H9 (cell line): ENCODE data around the gene LINGO3. TPM values are rescaled to one million over a fixed set of nuclear protein-coding genes. Genes with fewer than 3 reads are reported as not detected.

Experiments
- DNase-seq: peaks from one replicate; pipeline ENCODE4 v3.0.0-alpha.2; 2017
- H2AFZ ChIP-seq: one replicate; pipeline ENCODE4 v1.6.1; 2013; ENCODE audit warnings: mild to moderate bottlenecking, low read length, control low read depth, moderate library complexity
- H2AK5ac ChIP-seq: 2 replicates; pipeline ENCODE4 v1.6.1; 2013; ENCODE audit warnings: low read length, control low read depth, mixed read lengths; ENCODE audit not compliant: insufficient read length
- H2BK120ac ChIP-seq: one replicate; pipeline ENCODE4 v1.6.1; 2013; ENCODE audit warnings: low read depth, mild to moderate bottlenecking, low read length, control low read depth, inconsistent platforms; ENCODE audit not compliant: poor library complexity, severe bottlenecking
- H2BK12ac ChIP-seq: 2 replicates; pipeline ENCODE4 v1.6.1; 2013; ENCODE audit warnings: low read length, control low read depth, mixed read lengths, low read depth; ENCODE audit not compliant: insufficient read length
- H2BK15ac ChIP-seq: 2 replicates; pipeline ENCODE4 v1.6.1; 2013; ENCODE audit warnings: low read depth, low read length, control low read depth
- H2BK20ac ChIP-seq: one replicate; pipeline ENCODE4 v1.6.1; 2013; ENCODE audit warnings: low read depth, mild to moderate bottlenecking, low read length, control low read depth, inconsistent platforms; ENCODE audit not compliant: poor library complexity, severe bottlenecking
- H2BK5ac ChIP-seq: 2 replicates; pipeline ENCODE4 v1.6.1; 2013; ENCODE audit warnings: low read length, control low read depth, mixed read lengths; ENCODE audit not compliant: insufficient read length
- H3K14ac ChIP-seq: 2 replicates; pipeline ENCODE4 v1.6.1; 2013; ENCODE audit warnings: low read length, control low read depth; ENCODE audit not compliant: insufficient read depth
- H3K18ac ChIP-seq: 2 replicates; pipeline ENCODE4 v1.6.1; 2013; ENCODE audit warnings: low read depth, mild to moderate bottlenecking, mixed read lengths, low read length, control low read depth; ENCODE audit not compliant: insufficient read length
- H3K23ac ChIP-seq: 2 replicates; pipeline ENCODE4 v1.6.1; 2013; ENCODE audit warnings: low read length, control low read depth, mixed read lengths, low read depth; ENCODE audit not compliant: insufficient read length
- H3K23me2 ChIP-seq: 2 replicates; pipeline ENCODE4 v1.6.1; 2013; ENCODE audit warnings: low read depth, mild to moderate bottlenecking, mixed read lengths, low read length, control low read depth; ENCODE audit not compliant: insufficient read length, poor library complexity, severe bottlenecking
- H3K27ac ChIP-seq: 2 replicates; pipeline ENCODE4 v1.5.1; 2013; ENCODE audit warnings: low read length, control low read depth, mixed read lengths, low read depth; ENCODE audit not compliant: insufficient read length
- H3K27me3 ChIP-seq: 2 replicates; pipeline ENCODE4 v1.6.1; 2013; ENCODE audit warnings: low read length, control low read depth, inconsistent platforms; ENCODE audit not compliant: insufficient read depth
- H3K4ac ChIP-seq: 2 replicates; pipeline ENCODE4 v1.6.1; 2013; ENCODE audit warnings: low read depth, mild to moderate bottlenecking, control low read depth, inconsistent platforms, low read length, moderate library complexity
- H3K4me1 ChIP-seq: 2 replicates; pipeline ENCODE4 v1.6.1; 2013; ENCODE audit warnings: low read length, control low read depth, inconsistent platforms; ENCODE audit not compliant: insufficient read depth
- H3K4me2 ChIP-seq: 2 replicates; pipeline ENCODE4 v1.6.1; 2013; ENCODE audit warnings: low read length, control low read depth, mixed read lengths; ENCODE audit not compliant: insufficient read length, insufficient read depth
- H3K56ac ChIP-seq: 2 replicates; pipeline ENCODE4 v1.6.1; 2013; ENCODE audit warnings: low read depth, mild to moderate bottlenecking, mixed read lengths, low read length, control low read depth; ENCODE audit not compliant: insufficient read length
- H3K79me1 ChIP-seq: 2 replicates; pipeline ENCODE4 v1.6.1; 2013; ENCODE audit warnings: low read depth, mild to moderate bottlenecking, moderate library complexity, low read length, control low read depth, inconsistent platforms; ENCODE audit not compliant: insufficient read depth, poor library complexity, severe bottlenecking
- H3K79me2 ChIP-seq: 2 replicates; pipeline ENCODE4 v1.6.1; 2013; ENCODE audit warnings: low read length, control low read depth, inconsistent platforms; ENCODE audit not compliant: insufficient read depth
- H3K9ac ChIP-seq: 2 replicates; pipeline ENCODE4 v1.6.1; 2013; ENCODE audit warnings: low read length, control low read depth, mixed read lengths; ENCODE audit not compliant: insufficient read length; ENCODE audit errors: extremely low read depth
- H3K9me3 ChIP-seq: one replicate; pipeline ENCODE4 v1.6.1; 2013; ENCODE audit warnings: low read depth, low read length, inconsistent platforms; ENCODE audit not compliant: control insufficient read depth
- H3T11ph ChIP-seq: one replicate; pipeline ENCODE4 v1.6.1; 2013; ENCODE audit warnings: mild to moderate bottlenecking, low read length, control low read depth, inconsistent platforms
- H4K20me1 ChIP-seq: one replicate; pipeline ENCODE4 v1.6.1; 2013; ENCODE audit not compliant: control insufficient read depth, insufficient read length, insufficient read depth
- H4K5ac ChIP-seq: 2 replicates; pipeline ENCODE4 v1.6.1; 2013; ENCODE audit warnings: low read depth, mild to moderate bottlenecking, mixed read lengths, low read length, control low read depth; ENCODE audit not compliant: insufficient read length
- H4K8ac ChIP-seq: replicated peaks from 2 replicates; pipeline ENCODE4 v1.6.1; 2013; ENCODE audit warnings: low read length, control low read depth, mixed read lengths, low read depth; ENCODE audit not compliant: insufficient read length
- H4K91ac ChIP-seq: 2 replicates; pipeline ENCODE4 v1.6.1; 2013; ENCODE audit warnings: low read depth, mild to moderate bottlenecking, moderate library complexity, mixed read lengths, low read length, control low read depth; ENCODE audit not compliant: insufficient read length
- H3K27ac Mint-ChIP-seq, 3 experiments: 2 replicates in 2 of 3; 3 replicates in 1 of 3; pipeline ENCODE4 v1.8.0; 2020 to 2021; ENCODE audit warnings: mixed read lengths in 3 of 3, mild to moderate bottlenecking in 1 of 3, moderate library complexity in 1 of 3
- H3K27me3 Mint-ChIP-seq: 2 replicates; pipeline ENCODE4 v1.8.0; 2021; ENCODE audit warnings: low read depth, mild to moderate bottlenecking, moderate library complexity, mixed read lengths
- H3K36me3 Mint-ChIP-seq, 3 experiments: 2 replicates in 2 of 3; 3 replicates in 1 of 3; pipeline ENCODE4 v1.8.0; 2020 to 2021; ENCODE audit warnings: low read depth in 3 of 3, mixed read lengths in 3 of 3; ENCODE audit not compliant: insufficient read depth in 1 of 3
- H3K4me1 Mint-ChIP-seq, 2 experiments: 2 replicates each; pipeline ENCODE4 v1.8.0; 2020; ENCODE audit warnings: mixed read lengths in 2 of 2
- H3K4me3 Mint-ChIP-seq, 2 experiments: 2 replicates in 1 of 2; 3 replicates in 1 of 2; pipeline ENCODE4 v1.8.0; 2020 to 2021; ENCODE audit warnings: mild to moderate bottlenecking in 2 of 2, mixed read lengths in 2 of 2, moderate library complexity in 1 of 2
- H3K9me3 Mint-ChIP-seq, 2 experiments: 2 replicates in 1 of 2; 3 replicates in 1 of 2; pipeline ENCODE4 v1.8.0; 2020; ENCODE audit warnings: mild to moderate bottlenecking in 2 of 2, mixed read lengths in 2 of 2, moderate library complexity in 1 of 2
- WGBS: extraction: QIAGEN DNeasy Blood & Tissue Kit; methylation state at CpG from one replicate; pipeline ENCODE4 v1.1.7; 2013; ENCODE audit warnings: missing lambda C conversion rate, low lambda C conversion rate, mixed read lengths; ENCODE audit not compliant: insufficient read length; ENCODE audit errors: extremely low coverage; 5-methylcytosine and 5-hydroxymethylcytosine counted together
- total RNA-seq: library from RNA; stranded (reverse); gene quantifications from 2 replicates; pipeline ENCODE4 v1.2.1, GENCODE V29; 2021
- TF ChIP-seq, protein P1 (sequence below): fragments of 200-600 bp; sonication (generic); conservative IDR thresholded peaks from 3 replicates; pipeline ENCODE4 v1.8.0; 2021; ENCODE audit warnings: antibody characterized with exemption, mild to moderate bottlenecking

Gene LINGO3
- total RNA-seq, 1 experiment from 2014 or later, result 0.28 TPM

- Histone ChIP-seq H2BK15ac (no peak overlapping the region), H2BK20ac (no peak overlapping the region), H3K4ac (no peak overlapping the region), H2BK12ac (no peak overlapping the region), H2BK120ac (no peak overlapping the region), H3K18ac (no peak overlapping the region), H3K4me1 (no peaks in the 10 kb centered on the region), H3K9me3 (no peaks in the 10 kb centered on the region), H3K27ac (no peak overlapping the region), H2BK5ac (no peak overlapping the region), H3K23me2 (no peaks in the 10 kb centered on the region), H4K91ac (no peak overlapping the region), H3K56ac (no peak overlapping the region), H3K23ac (no peak overlapping the region), H3K9ac (no peak overlapping the region), H3K27me3 (no peaks in the 10 kb centered on the region; the same call in 1 of the 2 replicates), H2AFZ (no peak overlapping the region), H3K79me1 (no peaks in the 10 kb centered on the region), H4K20me1 (no peaks in the 10 kb centered on the region), H3T11ph (no peak overlapping the region), H2AK5ac (no peak overlapping the region), H3K4me2 (no peak overlapping the region), H3K79me2 (no peaks in the 10 kb centered on the region), H4K8ac (no peak overlapping the region), H4K5ac (no peak overlapping the region), H3K14ac (no peak overlapping the region)
- Mint-ChIP-seq H3K9me3 (peaks cover 0 to 9% of the 10 kb centered on the region in 2 experiments; a peak in 3 of 5 replicates), H3K4me3 (no peak overlapping the region), H3K27ac (no peak overlapping the region), H3K36me3 (peaks cover 0 to 2% (median 0%) of the 10 kb centered on the region in 3 experiments; a peak in 2 of 7 replicates), H3K4me1 (peaks cover 8 to 24% of the 10 kb centered on the region in 2 experiments), H3K27me3 (peaks cover 73% of the 10 kb centered on the region)
- TF ChIP-seq, protein P1, sequence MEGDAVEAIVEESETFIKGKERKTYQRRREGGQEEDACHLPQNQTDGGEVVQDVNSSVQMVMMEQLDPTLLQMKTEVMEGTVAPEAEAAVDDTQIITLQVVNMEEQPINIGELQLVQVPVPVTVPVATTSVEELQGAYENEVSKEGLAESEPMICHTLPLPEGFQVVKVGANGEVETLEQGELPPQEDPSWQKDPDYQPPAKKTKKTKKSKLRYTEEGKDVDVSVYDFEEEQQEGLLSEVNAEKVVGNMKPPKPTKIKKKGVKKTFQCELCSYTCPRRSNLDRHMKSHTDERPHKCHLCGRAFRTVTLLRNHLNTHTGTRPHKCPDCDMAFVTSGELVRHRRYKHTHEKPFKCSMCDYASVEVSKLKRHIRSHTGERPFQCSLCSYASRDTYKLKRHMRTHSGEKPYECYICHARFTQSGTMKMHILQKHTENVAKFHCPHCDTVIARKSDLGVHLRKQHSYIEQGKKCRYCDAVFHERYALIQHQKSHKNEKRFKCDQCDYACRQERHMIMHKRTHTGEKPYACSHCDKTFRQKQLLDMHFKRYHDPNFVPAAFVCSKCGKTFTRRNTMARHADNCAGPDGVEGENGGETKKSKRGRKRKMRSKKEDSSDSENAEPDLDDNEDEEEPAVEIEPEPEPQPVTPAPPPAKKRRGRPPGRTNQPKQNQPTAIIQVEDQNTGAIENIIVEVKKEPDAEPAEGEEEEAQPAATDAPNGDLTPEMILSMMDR, result no peak
- DNase-seq, result no peak
- no CpG with 5 or more reads among the region's 4 CpGs for WGBS
Measured at GRCh38 chr19:2311093-2311492, 3.1 kb upstream of the LINGO3 start.
